IPS-NIHi11 (cell line): ENCODE data around the gene ATP2C2.
A peak's percentile ranks its signal among the peaks of the same experiment; 100 is the strongest.
"Not testable (repeated sequence)": the region's sequence is repeated elsewhere in the genome, so short reads cannot be mapped to it uniquely, and the experiment has no call there.

Experiments
- DNase-seq: peaks from one replicate; pipeline ENCODE4 v3.0.0; 2012; ENCODE audit warnings: mixed read lengths, low spot score

ATP2C2 gene

GRCh38 chr16:84398701-84399100 is 30.4 kb downstream of the ATP2C2 start:
- no peak for DNase-seq

GRCh38 chr16:84399912-84400311 is 31.6 kb downstream of the ATP2C2 start:
- not testable (repeated sequence) for DNase-seq

- DNase-seq = not testable (repeated sequence)
These were observed 35.1 kb downstream of the ATP2C2 start for GRCh38 chr16:84403435-84403834.

GRCh38 chr16:84404324-84404723 is 36.0 kb downstream of the ATP2C2 start:
- DNase-seq = no peak

GRCh38 chr16:84404936-84405639 is 36.8 kb downstream of the ATP2C2 start:
- no peak for DNase-seq

GRCh38 chr16:84406006-84406963 is 37.9 kb downstream of the ATP2C2 start:
- DNase-seq = peak; percentile 68

- DNase-seq = no peak
These were observed 39.4 kb downstream of the ATP2C2 start for GRCh38 chr16:84407588-84408313.

- DNase-seq = no peak
These were observed 40.0 kb downstream of the ATP2C2 start for GRCh38 chr16:84408314-84408690.

- no peak for DNase-seq
These were observed 40.5 kb downstream of the ATP2C2 start for GRCh38 chr16:84408856-84409255.

- no peak for DNase-seq
These were observed 42.2 kb downstream of the ATP2C2 start for GRCh38 chr16:84410361-84411138.

- no peak for DNase-seq
These were observed 43.4 kb downstream of the ATP2C2 start for GRCh38 chr16:84411768-84412167.

- DNase-seq = no peak
These were observed 43.9 kb downstream of the ATP2C2 start for GRCh38 chr16:84412262-84412661.

GRCh38 chr16:84413244-84414004 is 45.1 kb downstream of the ATP2C2 start:
- DNase-seq = no peak

GRCh38 chr16:84414789-84415326 is 46.5 kb downstream of the ATP2C2 start:
- no peak for DNase-seq

- no peak for DNase-seq
These were observed 48.3 kb downstream of the ATP2C2 start for GRCh38 chr16:84416407-84417321.

- no peak for DNase-seq
These were observed 49.9 kb downstream of the ATP2C2 start for GRCh38 chr16:84418056-84418849.

- DNase-seq = no peak
These were observed 51.4 kb downstream of the ATP2C2 start for GRCh38 chr16:84419730-84420129.

- DNase-seq = not testable (repeated sequence)
These were observed 52.2 kb downstream of the ATP2C2 start for GRCh38 chr16:84420556-84420955.
